Endodermal cell (in vitro differentiated cells): ENCODE results near the gene KLHL3. TPM values are rescaled to one million over a fixed set of nuclear protein-coding genes. Genes with fewer than 3 reads are reported as not detected.

Experiments used
- DNase-seq: peaks from one replicate; pipeline ENCODE4 v3.0.0-alpha.2; 2017
- H3K27ac ChIP-seq: 2 replicates; pipeline ENCODE4 v1.5.1; 2013; ENCODE audit warnings: mild to moderate bottlenecking, low read depth, low read length, moderate library complexity
- H3K27me3 ChIP-seq: 2 replicates; pipeline ENCODE4 v1.6.1; 2013; ENCODE audit warnings: mild to moderate bottlenecking, low read length, moderate library complexity; ENCODE audit not compliant: insufficient read depth, control insufficient read depth, poor library complexity, severe bottlenecking
- H3K36me3 ChIP-seq: 2 replicates; pipeline ENCODE4 v1.7.0; 2013; ENCODE audit warnings: mild to moderate bottlenecking, low read length, moderate library complexity; ENCODE audit not compliant: control insufficient read depth, insufficient read depth
- H3K4me1 ChIP-seq: one replicate; pipeline ENCODE4 v1.7.0; 2013; ENCODE audit warnings: low read length; ENCODE audit not compliant: control insufficient read depth, insufficient read depth
- H3K4me3 ChIP-seq: 2 replicates; pipeline ENCODE4 v1.5.1; 2013; ENCODE audit warnings: mild to moderate bottlenecking, low read length, moderate library complexity
- H3K9ac ChIP-seq: 2 replicates; pipeline ENCODE4 v1.6.1; 2013; ENCODE audit warnings: mild to moderate bottlenecking, low read length, moderate library complexity; ENCODE audit not compliant: poor library complexity, severe bottlenecking; ENCODE audit errors: extremely low read depth
- H3K9me3 ChIP-seq: 2 replicates; pipeline ENCODE4 v1.6.1; 2013; ENCODE audit warnings: mild to moderate bottlenecking, low read length, moderate library complexity; ENCODE audit not compliant: control insufficient read depth
- H3K27ac Mint-ChIP-seq: 2 replicates; pipeline ENCODE4 v1.8.0; 2020; ENCODE audit warnings: mixed read lengths
- H3K27me3 Mint-ChIP-seq: 2 replicates; pipeline ENCODE4 v1.8.0; 2021; ENCODE audit warnings: mild to moderate bottlenecking, mixed read lengths; ENCODE audit not compliant: insufficient read depth
- H3K36me3 Mint-ChIP-seq: 2 replicates; pipeline ENCODE4 v1.8.0; 2020; ENCODE audit warnings: low read depth, mixed read lengths
- H3K4me1 Mint-ChIP-seq: 2 replicates; pipeline ENCODE4 v1.8.0; 2020; ENCODE audit warnings: mixed read lengths
- H3K4me3 Mint-ChIP-seq: 2 replicates; pipeline ENCODE4 v1.8.0; 2020; ENCODE audit warnings: mild to moderate bottlenecking, moderate library complexity, mixed read lengths
- H3K9me3 Mint-ChIP-seq: 2 replicates; pipeline ENCODE4 v1.8.0; 2020; ENCODE audit warnings: mild to moderate bottlenecking, mixed read lengths
- WGBS, 2 experiments: methylation state at CpG; one replicate each; pipeline versions ENCODE4 v1.1.5 to v1.1.7; 2013; ENCODE audit warnings: missing lambda C conversion rate in 2 of 2, mixed read lengths in 1 of 2; ENCODE audit not compliant: insufficient coverage in 1 of 2, insufficient read length in 1 of 2; 5-methylcytosine and 5-hydroxymethylcytosine counted together
- total RNA-seq, 2 donors: library from RNA; stranded (reverse); fragmentation: NEBNext Ultra II Directional in 1 of 2; extraction: Animal tissue kit (Norgen Biotek cat#: 25700) in 1 of 2; gene quantifications; 2 replicates in 1 of 2; 3 replicates in 1 of 2; pipeline ENCODE4 v1.2.1, GENCODE V29; 2021
- TF ChIP-seq, protein P1 (sequence below): fragments of 200-600 bp; sonication (generic); conservative IDR thresholded peaks from 2 replicates; pipeline ENCODE4 v1.5.0; 2021; ENCODE audit warnings: antibody characterized with exemption, mild to moderate bottlenecking

The KLHL3 gene
- total RNA-seq, 2 donors from 2014 or later = 17.5 to 19.4 TPM

DNA sequence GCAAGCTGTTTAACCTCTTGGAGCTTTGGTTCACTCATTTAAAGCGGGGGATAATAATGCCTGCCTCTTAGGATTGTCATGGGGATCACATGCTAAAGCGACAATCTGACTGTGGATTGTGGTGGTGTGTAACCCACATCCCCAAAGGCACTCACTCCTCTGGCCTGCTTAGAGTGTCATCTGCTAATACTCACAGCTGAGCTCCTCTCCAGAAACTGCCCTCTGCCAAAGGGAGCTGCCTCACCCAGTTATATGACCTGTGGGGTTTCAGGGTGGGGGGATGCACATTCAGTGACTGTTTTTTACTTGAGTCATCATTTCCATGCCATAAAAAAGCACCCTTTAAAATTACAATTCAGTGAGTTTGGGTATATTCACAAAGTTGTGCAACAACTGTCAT, 126.8 kb downstream of the KLHL3 start:
- Histone ChIP-seq H3K27me3 (peaks cover 13% of the 10 kb centered on the region), H3K27ac (no peak overlapping the region), H3K36me3 (no peaks in the 10 kb centered on the region), H3K4me3 (no peak overlapping the region), H3K9ac (no peak overlapping the region), H3K9me3 (no peaks in the 10 kb centered on the region), H3K4me1 (no peaks in the 10 kb centered on the region)
- no peaks in the 10 kb centered on the region for H3K9me3 Mint-ChIP-seq
- H3K4me3 Mint-ChIP-seq = no peak overlapping the region
- WGBS, 2 experiments = 70 to 95% methylated on average over 2 of the region's 2 CpGs
- no peaks in the 10 kb centered on the region for H3K36me3 Mint-ChIP-seq
- peaks cover 12% of the 10 kb centered on the region for H3K4me1 Mint-ChIP-seq
- no peak overlapping the region for H3K27ac Mint-ChIP-seq
- no peak for DNase-seq
- H3K27me3 Mint-ChIP-seq = peaks cover 4% of the 10 kb centered on the region
- TF ChIP-seq, protein P1, sequence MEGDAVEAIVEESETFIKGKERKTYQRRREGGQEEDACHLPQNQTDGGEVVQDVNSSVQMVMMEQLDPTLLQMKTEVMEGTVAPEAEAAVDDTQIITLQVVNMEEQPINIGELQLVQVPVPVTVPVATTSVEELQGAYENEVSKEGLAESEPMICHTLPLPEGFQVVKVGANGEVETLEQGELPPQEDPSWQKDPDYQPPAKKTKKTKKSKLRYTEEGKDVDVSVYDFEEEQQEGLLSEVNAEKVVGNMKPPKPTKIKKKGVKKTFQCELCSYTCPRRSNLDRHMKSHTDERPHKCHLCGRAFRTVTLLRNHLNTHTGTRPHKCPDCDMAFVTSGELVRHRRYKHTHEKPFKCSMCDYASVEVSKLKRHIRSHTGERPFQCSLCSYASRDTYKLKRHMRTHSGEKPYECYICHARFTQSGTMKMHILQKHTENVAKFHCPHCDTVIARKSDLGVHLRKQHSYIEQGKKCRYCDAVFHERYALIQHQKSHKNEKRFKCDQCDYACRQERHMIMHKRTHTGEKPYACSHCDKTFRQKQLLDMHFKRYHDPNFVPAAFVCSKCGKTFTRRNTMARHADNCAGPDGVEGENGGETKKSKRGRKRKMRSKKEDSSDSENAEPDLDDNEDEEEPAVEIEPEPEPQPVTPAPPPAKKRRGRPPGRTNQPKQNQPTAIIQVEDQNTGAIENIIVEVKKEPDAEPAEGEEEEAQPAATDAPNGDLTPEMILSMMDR = no peak

DNA sequence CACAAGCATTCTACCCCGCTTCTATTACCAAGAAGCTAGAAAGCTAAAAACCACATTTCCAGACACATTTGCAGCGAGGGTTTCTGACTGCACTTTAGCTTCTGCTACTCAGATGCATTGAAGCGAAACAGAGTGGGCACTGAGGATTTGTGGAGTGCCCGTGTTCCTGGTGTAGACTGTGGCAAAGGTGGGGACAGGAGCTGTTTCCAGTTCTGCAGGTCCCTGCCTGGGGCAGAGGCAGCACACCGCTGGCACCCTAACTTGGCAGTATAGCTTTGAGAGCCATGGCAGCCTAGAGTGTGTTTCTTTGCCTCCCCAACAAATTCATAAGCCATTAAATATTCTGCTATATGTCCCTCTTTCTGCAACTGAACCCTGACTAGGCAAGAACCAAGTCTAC, 128.1 kb downstream of the KLHL3 start:
- peak; percentile 29 for DNase-seq
- H3K27me3 Mint-ChIP-seq = peaks cover 4% of the 10 kb centered on the region
- 85% methylated on average over 5 of the region's 5 CpGs for WGBS, 2 experiments
- H3K9ac ChIP-seq = no peak overlapping the region
- H3K9me3 Mint-ChIP-seq = no peaks in the 10 kb centered on the region
- H3K4me3 Mint-ChIP-seq = no peak overlapping the region
- H3K4me1 Mint-ChIP-seq = peaks cover 12% of the 10 kb centered on the region
- H3K27ac ChIP-seq = no peak overlapping the region
- H3K36me3 ChIP-seq = no peaks in the 10 kb centered on the region
- H3K9me3 ChIP-seq = no peaks in the 10 kb centered on the region
- H3K4me3 ChIP-seq = no peak overlapping the region
- H3K27me3 ChIP-seq = peaks cover 13% of the 10 kb centered on the region
- H3K4me1 ChIP-seq = no peaks in the 10 kb centered on the region
- TF ChIP-seq, protein P1 = no peak
- no peak overlapping the region for H3K27ac Mint-ChIP-seq
- no peaks in the 10 kb centered on the region for H3K36me3 Mint-ChIP-seq

DNA sequence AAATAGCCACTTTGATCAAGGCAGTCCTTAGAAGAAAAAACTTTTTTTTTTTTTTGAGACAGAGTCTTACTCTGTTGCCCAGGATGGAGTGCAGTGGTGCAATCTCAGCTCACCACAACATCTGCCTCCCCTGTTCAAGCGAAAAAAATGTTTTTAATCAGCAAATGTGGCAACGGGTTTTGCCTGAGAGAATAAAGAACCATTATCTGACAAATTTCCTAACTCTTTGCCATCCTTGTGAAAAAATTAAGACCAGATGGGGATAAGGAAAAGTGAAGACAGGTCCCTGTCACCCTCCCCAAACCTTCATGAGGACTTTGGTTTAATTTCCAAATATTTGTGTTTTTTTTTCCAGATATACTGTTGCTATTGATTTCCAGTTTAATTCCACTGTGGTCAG, 129.5 kb downstream of the KLHL3 start:
- TF ChIP-seq, protein P1 = no peak
- peaks cover 4% of the 10 kb centered on the region for H3K27me3 Mint-ChIP-seq
- peaks cover 7% of the 10 kb centered on the region for H3K4me1 Mint-ChIP-seq
- H3K9me3 Mint-ChIP-seq = no peaks in the 10 kb centered on the region
- Histone ChIP-seq H3K36me3 (no peaks in the 10 kb centered on the region), H3K27ac (no peak overlapping the region), H3K9me3 (no peaks in the 10 kb centered on the region), H3K27me3 (peaks cover 13% of the 10 kb centered on the region), H3K4me3 (no peak overlapping the region), H3K9ac (no peak overlapping the region), H3K4me1 (no peaks in the 10 kb centered on the region)
- DNase-seq = no peak
- H3K4me3 Mint-ChIP-seq = no peak overlapping the region
- no peak overlapping the region for H3K27ac Mint-ChIP-seq
- no peaks in the 10 kb centered on the region for H3K36me3 Mint-ChIP-seq
- 71 to 91% methylated on average over 1 to 2 of the region's 2 CpGs for WGBS, 2 experiments
